ENCODE results near the gene NBEAL2.

The NBEAL2 gene

DNA sequence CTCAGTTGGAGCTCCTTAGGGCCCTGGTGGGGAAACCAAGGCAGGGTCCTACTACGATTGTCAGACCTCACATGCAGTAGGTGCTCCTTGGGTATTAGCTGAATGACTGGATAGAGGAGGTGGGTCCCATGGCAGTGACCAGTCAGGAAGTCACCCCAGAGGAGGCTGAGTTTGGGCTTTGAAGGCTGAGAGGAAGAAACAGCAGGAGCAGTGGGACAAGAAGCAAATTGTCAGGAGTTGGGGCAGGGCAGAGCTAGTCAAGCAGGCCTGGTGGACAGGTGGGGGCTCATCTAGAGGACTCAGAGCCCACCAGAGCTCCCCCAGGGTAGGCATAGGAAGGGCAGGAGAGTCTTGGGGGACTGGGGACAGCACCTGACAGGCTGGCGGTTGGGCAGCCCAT lies 3.1 kb downstream of the NBEAL2 start:
- TF ChIP-seq, protein P1, sequence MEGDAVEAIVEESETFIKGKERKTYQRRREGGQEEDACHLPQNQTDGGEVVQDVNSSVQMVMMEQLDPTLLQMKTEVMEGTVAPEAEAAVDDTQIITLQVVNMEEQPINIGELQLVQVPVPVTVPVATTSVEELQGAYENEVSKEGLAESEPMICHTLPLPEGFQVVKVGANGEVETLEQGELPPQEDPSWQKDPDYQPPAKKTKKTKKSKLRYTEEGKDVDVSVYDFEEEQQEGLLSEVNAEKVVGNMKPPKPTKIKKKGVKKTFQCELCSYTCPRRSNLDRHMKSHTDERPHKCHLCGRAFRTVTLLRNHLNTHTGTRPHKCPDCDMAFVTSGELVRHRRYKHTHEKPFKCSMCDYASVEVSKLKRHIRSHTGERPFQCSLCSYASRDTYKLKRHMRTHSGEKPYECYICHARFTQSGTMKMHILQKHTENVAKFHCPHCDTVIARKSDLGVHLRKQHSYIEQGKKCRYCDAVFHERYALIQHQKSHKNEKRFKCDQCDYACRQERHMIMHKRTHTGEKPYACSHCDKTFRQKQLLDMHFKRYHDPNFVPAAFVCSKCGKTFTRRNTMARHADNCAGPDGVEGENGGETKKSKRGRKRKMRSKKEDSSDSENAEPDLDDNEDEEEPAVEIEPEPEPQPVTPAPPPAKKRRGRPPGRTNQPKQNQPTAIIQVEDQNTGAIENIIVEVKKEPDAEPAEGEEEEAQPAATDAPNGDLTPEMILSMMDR (IDR thresholded peaks at IDR 0.05; ENCODE audit: low read depth, low read length) = no peak
- no peak overlapping the region for H3K4me3 ChIP-seq (ENCODE audit: low read depth, low read length)

DNA sequence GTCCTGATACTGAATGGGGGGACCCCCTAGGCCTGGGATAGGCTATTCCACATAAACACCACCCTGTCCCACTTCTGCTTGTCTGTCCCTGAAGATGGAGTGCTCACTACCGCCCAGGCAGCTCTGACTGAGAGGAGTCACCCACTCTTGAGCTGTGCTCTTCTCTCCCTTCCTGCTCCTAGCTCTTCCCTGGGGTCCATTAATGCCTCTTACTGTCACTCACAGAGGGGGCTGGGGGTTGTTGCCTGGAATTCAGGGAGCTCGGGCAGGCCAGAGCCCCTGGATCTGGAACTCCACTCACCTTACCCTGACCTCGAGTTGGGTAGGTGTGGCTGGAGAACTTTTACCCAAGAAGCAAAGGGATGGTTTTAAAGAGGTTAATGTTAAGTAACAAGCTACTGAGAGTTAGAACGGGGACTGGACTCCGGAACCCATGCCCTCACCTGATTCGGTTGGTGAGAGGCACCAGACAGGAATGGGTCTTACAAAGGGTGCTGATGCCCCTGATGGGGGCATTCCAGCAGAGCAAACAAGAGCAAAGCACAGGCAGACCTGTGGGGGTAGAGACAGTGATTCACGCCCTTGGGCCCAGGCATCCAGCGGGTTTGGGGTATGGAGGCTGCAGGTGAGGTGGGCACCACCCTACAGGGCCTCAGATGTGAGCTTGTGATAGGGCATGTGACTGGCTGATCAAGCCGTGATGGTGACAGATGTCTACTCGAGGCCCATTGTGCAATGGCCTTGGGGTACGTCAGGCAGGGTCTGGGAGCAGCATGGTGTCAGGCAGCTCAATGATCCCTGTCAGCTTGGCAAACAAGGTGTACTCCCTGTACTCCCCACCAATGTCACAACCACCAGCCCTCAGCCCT lies 5.4 kb downstream of the NBEAL2 start:
- TF ChIP-seq, protein P1 (IDR thresholded peaks at IDR 0.05; ENCODE audit: low read depth, low read length) = no peak
- H3K4me3 ChIP-seq (ENCODE audit: low read depth, low read length) = no peak overlapping the region

- H3K4me3 ChIP-seq (ENCODE audit: low read depth, low read length) = no peak overlapping the region
- TF ChIP-seq, protein P1 (IDR thresholded peaks at IDR 0.05; ENCODE audit: low read depth, low read length) = no peak
These were observed 6.1 kb downstream of the NBEAL2 start for GRCh38 chr3:46985588-46985987.

DNA sequence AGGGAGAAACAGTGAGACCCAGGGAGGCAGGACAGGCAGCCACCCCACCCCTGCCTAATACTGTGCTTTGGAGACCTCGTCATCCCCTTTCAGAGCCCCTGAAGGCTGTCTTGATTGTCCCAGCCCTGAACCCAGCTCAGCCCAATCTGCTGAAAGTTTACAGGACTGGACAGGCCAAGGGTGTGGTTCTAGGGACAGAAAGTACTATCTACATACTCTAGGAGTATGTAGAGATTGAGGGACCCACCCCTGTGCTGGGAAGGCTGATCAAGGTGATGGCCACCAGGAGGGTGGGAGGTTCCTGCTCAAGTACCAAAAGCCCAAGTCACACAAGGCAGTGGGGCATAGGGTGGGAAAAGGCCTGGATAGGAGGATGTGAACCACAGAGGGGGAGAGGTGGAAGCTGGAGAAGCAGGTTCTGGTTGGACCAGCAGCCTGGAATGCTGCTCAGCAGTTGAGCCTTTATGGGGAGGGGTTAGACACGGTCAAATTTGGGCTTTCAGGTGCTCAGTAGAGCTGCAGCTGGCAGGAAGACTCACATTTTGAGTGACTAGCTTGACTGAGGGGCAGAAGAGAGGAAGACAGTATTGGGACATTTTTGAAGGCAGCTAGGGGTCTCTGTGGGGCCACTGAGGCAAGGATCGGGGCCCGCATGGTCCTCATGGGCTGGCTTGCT lies 6.7 kb downstream of the NBEAL2 start:
- no peak overlapping the region for H3K4me3 ChIP-seq (ENCODE audit: low read depth, low read length)
- TF ChIP-seq, protein P1 (IDR thresholded peaks at IDR 0.05; ENCODE audit: low read depth, low read length) = no peak

GRCh38 chr3:46986782-46987310 lies 7.4 kb downstream of the NBEAL2 start:
- TF ChIP-seq, protein P1 (IDR thresholded peaks at IDR 0.05; ENCODE audit: low read depth, low read length) = no peak
- H3K4me3 ChIP-seq (ENCODE audit: low read depth, low read length) = no peak overlapping the region

GRCh38 chr3:46987319-46987742 lies 7.9 kb downstream of the NBEAL2 start:
- TF ChIP-seq, protein P1 (IDR thresholded peaks at IDR 0.05; ENCODE audit: low read depth, low read length) = no peak
- no peak overlapping the region for H3K4me3 ChIP-seq (ENCODE audit: low read depth, low read length)

All from WI38 (cell line).